GM12891 (cell line): ENCODE measurements around the gene CEBPB.

Experiments
- DNase-seq: peaks from one replicate; pipeline ENCODE4 v3.0.0; 2011; ENCODE audit warnings: low spot score; ENCODE audit not compliant: insufficient read length
- FAIRE-seq: peaks from 2 replicates; lab custom pipeline; 2011; peaks lifted over from hg19 to GRCh38; lab: Jason Lieb, UNC
- PAX5 ChIP-seq: IDR thresholded peaks from 2 replicates; pipeline ENCODE4 v1.6.1; 2011; ENCODE audit warnings: low read length, moderate library complexity, mild to moderate bottlenecking; ENCODE audit not compliant: insufficient read depth, severe bottlenecking
- POLR2A ChIP-seq: IDR thresholded peaks from 2 replicates; pipeline ENCODE4 v1.6.1; 2011; ENCODE audit warnings: low read depth, low read length, control low read depth
- POLR2AphosphoS5 ChIP-seq: IDR thresholded peaks from 2 replicates; pipeline ENCODE4 v1.6.1; 2011; ENCODE audit warnings: low read depth, low read length, control low read depth
- POU2F2 ChIP-seq: IDR thresholded peaks from 2 replicates; pipeline ENCODE4 v1.6.1; 2011; ENCODE audit warnings: low read depth, mild to moderate bottlenecking, control low read depth, low read length, moderate library complexity
- SPI1 ChIP-seq: IDR thresholded peaks from 2 replicates; pipeline ENCODE4 v1.6.1; 2011; ENCODE audit warnings: low read depth, low read length, control low read depth
- TAF1 ChIP-seq: IDR thresholded peaks from 2 replicates; pipeline ENCODE4 v1.6.1; 2011; ENCODE audit warnings: low read depth, low read length, control low read depth

The CEBPB gene

DNA sequence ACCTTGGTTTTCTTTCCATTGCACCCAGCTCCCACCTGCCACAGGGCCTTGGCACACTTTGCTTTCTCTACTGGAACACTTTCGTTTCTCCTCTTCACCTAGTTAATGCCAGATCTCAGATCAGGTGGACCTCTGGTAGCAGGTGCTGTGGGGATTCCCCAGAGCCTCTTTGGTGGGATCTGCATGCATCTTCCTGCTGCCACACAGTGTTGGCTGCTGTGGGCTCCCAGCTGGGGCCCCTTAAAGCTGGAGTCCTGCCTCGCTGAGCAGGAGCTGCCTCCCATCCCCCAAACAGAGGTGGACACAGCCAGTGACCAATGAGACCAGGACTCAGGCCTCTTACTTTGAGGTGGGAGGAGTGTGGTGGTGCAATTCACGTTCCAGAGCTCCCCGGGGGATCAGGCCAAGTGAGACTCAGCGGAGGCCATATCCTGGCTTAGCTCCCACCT lies 28.4 kb downstream of the CEBPB start:
- TF ChIP-seq POLR2A: no peak
- no peak for TF ChIP-seq POU2F2
- TF ChIP-seq SPI1: no peak
- TF ChIP-seq POLR2AphosphoS5: no peak
- TF ChIP-seq PAX5: no peak
- TF ChIP-seq TAF1: no peak
- DNase-seq (no peak), FAIRE-seq (no peak)

DNA sequence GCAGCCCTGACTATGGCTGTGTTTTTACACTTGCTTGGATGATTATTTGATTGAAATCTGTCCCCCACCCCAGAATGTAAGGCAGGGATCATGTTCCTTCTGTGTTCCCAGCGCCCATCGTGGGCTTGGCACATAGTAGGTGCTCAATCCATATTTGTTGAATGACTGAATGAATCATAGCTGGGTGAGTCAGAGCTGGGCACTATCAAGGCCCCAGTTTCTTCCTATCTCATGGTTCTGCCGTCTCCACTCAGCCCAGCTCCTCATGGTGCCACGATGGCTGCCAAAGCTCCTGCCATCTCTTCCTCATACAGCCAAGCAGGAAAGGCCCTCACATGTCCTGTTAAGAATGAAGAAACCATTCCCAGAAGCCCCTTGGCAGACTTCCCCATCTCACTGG lies 29.0 kb downstream of the CEBPB start:
- DNase-seq (no peak), FAIRE-seq (no peak)
- TF ChIP-seq PAX5: no peak
- no peak for TF ChIP-seq POU2F2
- TF ChIP-seq POLR2AphosphoS5: no peak
- TF ChIP-seq TAF1: no peak
- TF ChIP-seq POLR2A: no peak
- TF ChIP-seq SPI1: no peak

DNA sequence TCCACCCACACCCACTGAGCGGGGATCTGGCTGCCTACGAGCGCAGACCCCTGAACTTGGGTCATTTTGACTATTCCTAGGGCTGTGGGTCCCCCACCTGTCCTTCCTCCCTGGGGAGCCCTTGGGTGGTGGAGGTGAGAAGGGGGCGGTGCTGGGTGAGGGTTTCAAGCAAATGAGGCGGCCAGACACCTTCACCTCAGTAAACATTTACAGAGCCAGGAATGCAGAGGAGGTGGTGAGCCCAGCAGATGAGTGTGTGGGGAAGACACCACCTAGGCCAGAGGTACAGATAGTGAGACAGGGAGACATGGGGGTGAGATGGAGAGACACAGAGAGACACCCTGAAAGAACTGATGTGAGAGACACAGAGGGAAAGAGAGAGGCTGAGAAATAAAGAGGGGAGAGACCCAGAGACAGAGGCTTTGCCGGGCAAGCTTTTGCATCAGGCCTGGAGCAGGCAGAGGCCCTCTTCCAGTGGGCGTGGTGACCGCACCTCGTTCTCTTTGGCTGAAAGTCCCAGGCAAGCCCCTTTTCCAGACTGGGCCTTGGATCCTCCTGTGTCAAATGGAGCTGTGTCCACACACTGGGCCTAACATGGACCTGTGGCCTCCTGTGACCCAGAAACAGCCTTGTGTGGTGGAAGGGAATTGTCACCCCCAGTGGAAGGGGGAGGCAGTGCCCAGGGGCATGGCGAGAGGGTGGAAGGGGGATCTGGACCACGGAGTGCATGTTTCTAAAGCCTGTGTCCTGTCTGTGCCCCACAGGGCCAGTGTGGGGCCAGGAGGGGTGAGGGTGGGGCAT lies 29.7 kb downstream of the CEBPB start:
- DNase-seq: no peak
- FAIRE-seq: no peak
- TF ChIP-seq POU2F2: no peak
- no peak for TF ChIP-seq TAF1
- TF ChIP-seq POLR2A: no peak
- no peak for TF ChIP-seq PAX5
- TF ChIP-seq POLR2AphosphoS5: no peak

- DNase-seq: no peak
- TF ChIP-seq SPI1 (no peak), POLR2AphosphoS5 (no peak), POLR2A (no peak), POU2F2 (no peak), TAF1 (no peak), PAX5 (no peak)
- no peak for FAIRE-seq
Measured at GRCh38 chr20:50220894-50221365, 30.3 kb downstream of the CEBPB start.

- TF ChIP-seq TAF1: no peak
- no peak for TF ChIP-seq SPI1
- TF ChIP-seq POLR2AphosphoS5: no peak
- TF ChIP-seq POU2F2: no peak
- DNase-seq: no peak
- no peak for FAIRE-seq
Measured at GRCh38 chr20:50221501-50222308, 31.1 kb downstream of the CEBPB start.

DNA sequence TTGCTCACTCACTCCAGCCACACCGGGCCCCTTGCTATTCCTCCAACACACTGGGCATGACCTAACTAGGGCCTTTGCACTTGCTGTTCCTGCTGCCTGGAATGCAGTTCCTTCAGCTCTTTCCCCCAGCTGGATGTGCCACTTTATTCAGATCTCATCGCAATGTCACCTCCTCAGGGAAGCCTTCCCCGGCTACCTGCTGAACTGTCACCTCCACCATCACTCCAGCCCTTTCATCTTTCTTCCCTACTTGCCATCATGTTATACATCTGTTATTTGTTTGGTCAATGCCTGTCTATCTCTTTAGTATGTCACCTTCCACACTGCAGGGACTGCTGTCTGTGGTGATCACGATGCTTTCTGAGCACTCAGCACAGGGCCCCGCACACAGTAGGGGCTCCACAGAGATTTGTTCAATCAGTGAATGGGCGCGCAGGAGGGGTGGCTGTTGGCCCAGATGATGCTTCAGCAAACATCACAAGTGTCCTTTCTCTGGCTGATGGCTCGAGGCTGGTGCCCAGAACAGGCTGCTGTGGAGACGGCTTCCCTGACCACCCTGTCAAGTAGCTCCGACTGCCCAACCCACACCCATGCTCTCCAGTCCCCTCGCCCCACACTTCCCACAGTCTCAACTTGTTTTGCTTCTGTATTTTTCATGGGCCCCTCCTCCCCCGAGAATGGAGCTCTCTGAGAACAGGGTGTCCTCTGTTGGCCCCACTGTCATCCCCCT lies 31.8 kb downstream of the CEBPB start:
- FAIRE-seq (no peak), DNase-seq (no peak)
- no peak for TF ChIP-seq POLR2AphosphoS5
- TF ChIP-seq TAF1: no peak
- no peak for TF ChIP-seq PAX5
- TF ChIP-seq POU2F2: no peak
- TF ChIP-seq POLR2A: no peak
- no peak for TF ChIP-seq SPI1

DNA sequence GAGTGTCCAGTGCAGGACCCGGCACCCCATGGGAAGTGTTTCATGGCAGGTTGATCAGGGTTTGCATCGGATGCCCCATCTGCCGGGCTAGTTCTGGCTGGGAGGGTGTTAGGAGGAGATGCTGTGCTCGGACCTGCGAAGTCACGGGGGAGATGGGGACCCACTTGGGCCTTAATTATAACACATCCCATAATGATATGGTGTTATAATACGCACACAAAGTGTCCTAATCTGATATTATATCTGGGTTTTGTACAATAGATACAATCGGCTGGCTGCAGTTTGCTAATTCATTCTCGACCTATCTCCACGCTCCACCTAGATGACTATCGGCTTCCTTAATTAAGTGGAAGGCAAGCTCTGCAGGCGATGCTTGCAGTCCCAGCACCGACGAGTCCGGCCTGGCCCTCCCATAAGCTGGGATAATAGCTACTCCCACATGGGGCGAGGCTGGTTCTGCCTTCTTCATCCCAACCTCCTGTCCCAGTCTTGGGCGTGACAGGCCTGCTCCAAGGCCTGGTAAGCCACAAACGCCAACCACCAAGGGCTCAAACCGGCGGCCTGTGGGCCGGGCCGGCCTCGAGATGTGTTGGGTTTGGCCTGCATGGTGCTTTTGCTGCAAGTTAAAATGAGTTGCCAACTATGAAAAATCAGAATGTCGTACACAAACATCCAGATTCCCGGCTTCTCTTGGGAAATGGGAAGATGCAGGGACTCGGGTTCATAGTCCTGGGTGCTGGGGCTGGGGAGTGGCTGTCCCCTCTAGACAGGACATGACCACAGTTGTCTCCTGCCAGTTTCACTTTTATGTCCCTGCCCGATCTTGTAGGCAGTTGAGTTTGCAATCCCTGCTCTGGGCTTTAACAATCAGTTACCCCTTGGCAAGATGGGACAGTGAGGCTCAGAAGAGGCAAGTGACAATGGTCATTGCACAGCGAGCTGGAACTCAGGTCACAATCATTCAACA lies 32.7 kb downstream of the CEBPB start:
- DNase-seq (no peak), FAIRE-seq (no peak)
- TF ChIP-seq TAF1 (no peak), PAX5 (no peak), SPI1 (no peak), POU2F2 (no peak), POLR2A (no peak), POLR2AphosphoS5 (no peak)

GRCh38 chr20:50224052-50224451 lies 33.4 kb downstream of the CEBPB start:
- no peak for FAIRE-seq
- TF ChIP-seq POLR2AphosphoS5: no peak
- TF ChIP-seq SPI1: no peak
- TF ChIP-seq POU2F2: no peak
- TF ChIP-seq POLR2A: no peak
- no peak for TF ChIP-seq TAF1
- no peak for TF ChIP-seq PAX5
- DNase-seq: no peak
